ENCODE data around the gene TMEM120A.

Gene TMEM120A

DNA sequence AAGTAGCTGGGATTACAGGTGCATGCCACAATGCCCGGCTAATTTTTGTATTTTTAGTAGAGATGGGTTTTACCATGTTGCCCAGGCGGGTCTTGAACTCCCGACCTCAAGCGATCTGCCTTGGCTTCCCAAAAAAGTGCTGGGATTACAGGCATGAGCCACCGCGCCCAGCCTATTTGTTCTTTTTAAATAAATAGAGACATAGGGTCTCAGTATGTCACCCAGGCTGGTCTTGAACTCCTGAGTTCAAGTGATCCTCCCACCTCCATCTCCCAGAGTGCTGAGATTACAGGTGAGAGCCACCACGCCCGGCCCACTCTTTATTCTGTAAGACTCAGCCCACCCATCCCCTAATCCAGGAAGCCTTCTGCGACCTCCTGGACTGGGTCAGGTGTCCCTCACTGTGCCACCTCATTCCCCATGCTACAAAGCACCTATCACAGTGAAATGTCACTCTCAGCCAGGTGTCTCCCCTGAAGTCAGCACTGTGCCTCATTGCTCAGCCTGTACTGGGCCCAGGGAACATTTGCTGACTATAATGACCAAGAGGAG is 2.8 kb downstream of the TMEM120A start:
- TF ChIP-seq, protein P1, sequence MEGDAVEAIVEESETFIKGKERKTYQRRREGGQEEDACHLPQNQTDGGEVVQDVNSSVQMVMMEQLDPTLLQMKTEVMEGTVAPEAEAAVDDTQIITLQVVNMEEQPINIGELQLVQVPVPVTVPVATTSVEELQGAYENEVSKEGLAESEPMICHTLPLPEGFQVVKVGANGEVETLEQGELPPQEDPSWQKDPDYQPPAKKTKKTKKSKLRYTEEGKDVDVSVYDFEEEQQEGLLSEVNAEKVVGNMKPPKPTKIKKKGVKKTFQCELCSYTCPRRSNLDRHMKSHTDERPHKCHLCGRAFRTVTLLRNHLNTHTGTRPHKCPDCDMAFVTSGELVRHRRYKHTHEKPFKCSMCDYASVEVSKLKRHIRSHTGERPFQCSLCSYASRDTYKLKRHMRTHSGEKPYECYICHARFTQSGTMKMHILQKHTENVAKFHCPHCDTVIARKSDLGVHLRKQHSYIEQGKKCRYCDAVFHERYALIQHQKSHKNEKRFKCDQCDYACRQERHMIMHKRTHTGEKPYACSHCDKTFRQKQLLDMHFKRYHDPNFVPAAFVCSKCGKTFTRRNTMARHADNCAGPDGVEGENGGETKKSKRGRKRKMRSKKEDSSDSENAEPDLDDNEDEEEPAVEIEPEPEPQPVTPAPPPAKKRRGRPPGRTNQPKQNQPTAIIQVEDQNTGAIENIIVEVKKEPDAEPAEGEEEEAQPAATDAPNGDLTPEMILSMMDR (IDR thresholded peaks at IDR 0.05): no peak

- TF ChIP-seq, protein P1 (IDR thresholded peaks at IDR 0.05): no peak
Observed at GRCh38 chr7:75989500-75990388, 4.7 kb downstream of the TMEM120A start.

GRCh38 chr7:75988568-75989499 is 5.6 kb downstream of the TMEM120A start:
- TF ChIP-seq, protein P1 (IDR thresholded peaks at IDR 0.05): no peak

DNA sequence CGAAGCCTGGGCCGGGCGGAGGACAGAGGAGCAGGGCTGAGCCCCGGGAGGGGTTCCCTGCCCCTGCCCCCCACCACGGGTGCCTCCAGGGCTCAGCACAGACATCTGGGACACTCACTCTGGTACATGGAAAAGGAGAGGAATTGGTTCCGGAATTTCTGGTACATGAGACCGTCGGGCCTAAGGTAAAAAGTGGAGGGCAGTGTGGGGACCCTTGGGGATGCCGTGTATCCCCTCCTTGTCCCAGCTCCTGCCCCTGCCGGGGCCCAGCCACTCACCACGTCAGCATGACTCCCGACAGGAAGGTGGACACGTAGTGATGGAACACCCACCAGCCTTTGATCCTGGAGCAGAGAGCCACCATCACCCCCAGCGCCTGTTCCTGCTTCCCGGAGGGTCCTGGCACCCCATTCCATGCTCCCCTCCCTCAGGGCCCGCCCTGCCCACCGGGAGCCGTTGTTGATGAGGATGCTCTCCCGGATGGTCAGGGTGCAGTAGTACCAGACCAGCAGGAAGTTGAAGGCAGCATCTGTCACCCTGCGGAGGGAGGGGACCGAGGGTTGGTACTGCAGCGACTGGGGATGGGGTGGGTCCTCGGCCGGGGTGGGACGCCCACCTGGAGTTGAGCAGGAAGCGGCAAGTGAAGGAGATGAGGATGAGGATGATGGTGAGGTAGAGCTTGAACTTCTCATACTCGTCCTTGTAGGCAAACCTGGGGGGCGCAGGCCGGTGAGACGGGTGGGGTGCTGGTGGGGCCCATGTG is 6.4 kb downstream of the TMEM120A start:
- TF ChIP-seq, protein P1 (IDR thresholded peaks at IDR 0.05): no peak

DNA sequence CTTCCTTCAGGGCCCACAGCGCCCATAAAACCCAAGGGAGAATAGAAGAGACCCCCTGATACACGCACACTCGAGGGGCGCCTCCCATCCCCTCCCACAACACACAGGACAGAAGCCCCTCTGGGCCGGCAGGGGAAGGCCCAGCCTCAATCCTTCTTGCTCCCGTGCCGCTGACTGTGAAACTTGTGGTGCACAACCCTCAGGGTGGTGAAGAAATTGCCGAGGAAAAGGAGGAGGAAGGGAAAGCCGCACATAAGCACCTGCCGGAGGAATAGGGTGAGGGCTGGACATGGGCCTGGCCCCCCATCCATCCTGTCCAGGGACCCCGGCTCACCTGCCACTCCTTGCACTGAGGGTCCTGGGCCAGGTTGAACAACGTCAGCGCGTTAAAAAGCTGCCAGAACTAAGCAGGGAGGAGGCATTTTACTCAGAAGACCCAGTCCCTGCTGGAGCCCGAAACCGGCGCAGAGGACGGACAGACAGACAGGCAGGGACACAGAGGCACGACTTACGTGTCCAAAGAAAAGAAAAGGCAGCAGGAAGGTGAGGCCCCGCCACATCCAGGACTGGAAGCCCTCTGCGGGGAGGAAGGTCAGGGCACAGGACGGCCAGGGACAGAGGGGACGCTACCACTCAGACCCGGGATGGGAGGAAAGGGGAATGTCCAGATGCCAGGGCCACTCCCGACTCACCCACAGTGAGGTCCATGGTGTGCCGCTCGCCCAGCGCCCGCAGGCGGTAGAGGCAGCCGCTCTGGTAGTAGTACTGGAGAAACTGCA is 7.2 kb downstream of the TMEM120A start:
- TF ChIP-seq, protein P1 (IDR thresholded peaks at IDR 0.05): no peak

- TF ChIP-seq, protein P1 (IDR thresholded peaks at IDR 0.05): no peak
Observed at GRCh38 chr7:75986147-75986781, 8.1 kb downstream of the TMEM120A start.

All from LNCAP (cell line).